Measurements from ENCODE around the gene KIR2DL1.
"Not testable (repeated sequence)": the region's sequence is repeated elsewhere in the genome, so short reads cannot be mapped to it uniquely, and the experiment has no call there.

Gene KIR2DL1

GRCh38 chr19:54744080-54744479 lies 25.5 kb upstream of the KIR2DL1 start:
- not testable (repeated sequence) for H3K27ac Mint-ChIP-seq (ENCODE audit: low read depth); ATAC-seq (replicated peaks; ENCODE audit: extremely low read depth, poor library complexity, severe bottlenecking); H3K36me3 Mint-ChIP-seq (ENCODE audit: insufficient read depth); DNase-seq (ENCODE audit: low spot score in 2 of 2); H3K4me1 Mint-ChIP-seq; H3K4me3 Mint-ChIP-seq; H3K9me3 Mint-ChIP-seq
- peaks cover 34% of the 10 kb centered on the region for H3K27me3 Mint-ChIP-seq

- not testable (repeated sequence) for H3K9me3 Mint-ChIP-seq; H3K36me3 Mint-ChIP-seq (ENCODE audit: insufficient read depth); ATAC-seq (replicated peaks; ENCODE audit: extremely low read depth, poor library complexity, severe bottlenecking); H3K4me1 Mint-ChIP-seq; DNase-seq (ENCODE audit: low spot score in 2 of 2); H3K4me3 Mint-ChIP-seq; H3K27ac Mint-ChIP-seq (ENCODE audit: low read depth)
- H3K27me3 Mint-ChIP-seq = peaks cover 46% of the 10 kb centered on the region
These were observed 21.8 kb upstream of the KIR2DL1 start for GRCh38 chr19:54747614-54748322.

- not testable (repeated sequence) for DNase-seq (ENCODE audit: low spot score in 2 of 2); ATAC-seq (replicated peaks; ENCODE audit: extremely low read depth, poor library complexity, severe bottlenecking); H3K4me1 Mint-ChIP-seq; H3K27ac Mint-ChIP-seq (ENCODE audit: low read depth); H3K9me3 Mint-ChIP-seq; H3K36me3 Mint-ChIP-seq (ENCODE audit: insufficient read depth); H3K4me3 Mint-ChIP-seq
- H3K27me3 Mint-ChIP-seq = peaks cover 37% of the 10 kb centered on the region
These were observed 19.3 kb upstream of the KIR2DL1 start for GRCh38 chr19:54750276-54750675.

GRCh38 chr19:54756204-54757110 lies 13.1 kb upstream of the KIR2DL1 start:
- H3K9me3 Mint-ChIP-seq; H3K4me3 Mint-ChIP-seq; H3K4me1 Mint-ChIP-seq; ATAC-seq (replicated peaks; ENCODE audit: extremely low read depth, poor library complexity, severe bottlenecking); H3K27ac Mint-ChIP-seq (ENCODE audit: low read depth); DNase-seq (ENCODE audit: low spot score in 2 of 2); H3K36me3 Mint-ChIP-seq (ENCODE audit: insufficient read depth): not testable (repeated sequence)
- peaks cover 23% of the 10 kb centered on the region for H3K27me3 Mint-ChIP-seq

- ATAC-seq (replicated peaks; ENCODE audit: extremely low read depth, poor library complexity, severe bottlenecking); H3K9me3 Mint-ChIP-seq; H3K27ac Mint-ChIP-seq (ENCODE audit: low read depth); H3K4me1 Mint-ChIP-seq; H3K36me3 Mint-ChIP-seq (ENCODE audit: insufficient read depth); DNase-seq (ENCODE audit: low spot score in 2 of 2); H3K4me3 Mint-ChIP-seq: not testable (repeated sequence)
- H3K27me3 Mint-ChIP-seq = peaks cover 19% of the 10 kb centered on the region
These were observed 11.0 kb upstream of the KIR2DL1 start for GRCh38 chr19:54758577-54758976.

GRCh38 chr19:54764219-54764618 lies 5.4 kb upstream of the KIR2DL1 start:
- not testable (repeated sequence) for ATAC-seq (replicated peaks; ENCODE audit: extremely low read depth, poor library complexity, severe bottlenecking); H3K36me3 Mint-ChIP-seq (ENCODE audit: insufficient read depth); H3K27ac Mint-ChIP-seq (ENCODE audit: low read depth); DNase-seq (ENCODE audit: low spot score in 2 of 2); H3K4me3 Mint-ChIP-seq; H3K4me1 Mint-ChIP-seq; H3K9me3 Mint-ChIP-seq
- peaks cover 32% of the 10 kb centered on the region for H3K27me3 Mint-ChIP-seq

- not testable (repeated sequence) for H3K4me3 Mint-ChIP-seq; ATAC-seq (replicated peaks; ENCODE audit: extremely low read depth, poor library complexity, severe bottlenecking); H3K4me1 Mint-ChIP-seq; H3K36me3 Mint-ChIP-seq (ENCODE audit: insufficient read depth); H3K27ac Mint-ChIP-seq (ENCODE audit: low read depth); DNase-seq (ENCODE audit: low spot score in 2 of 2); H3K9me3 Mint-ChIP-seq
- H3K27me3 Mint-ChIP-seq = peaks cover 32% of the 10 kb centered on the region
These were observed 3.1 kb upstream of the KIR2DL1 start for GRCh38 chr19:54766464-54766863.

- not testable (repeated sequence) for H3K4me1 Mint-ChIP-seq; H3K4me3 Mint-ChIP-seq; H3K27ac Mint-ChIP-seq (ENCODE audit: low read depth); DNase-seq (ENCODE audit: low spot score in 2 of 2); ATAC-seq (replicated peaks; ENCODE audit: extremely low read depth, poor library complexity, severe bottlenecking); H3K36me3 Mint-ChIP-seq (ENCODE audit: insufficient read depth); H3K9me3 Mint-ChIP-seq
- H3K27me3 Mint-ChIP-seq = peaks cover 20% of the 10 kb centered on the region
These were observed 918 bp downstream of the KIR2DL1 start for GRCh38 chr19:54770511-54770910.

- not testable (repeated sequence) for H3K27ac Mint-ChIP-seq (ENCODE audit: low read depth); H3K36me3 Mint-ChIP-seq (ENCODE audit: insufficient read depth)
These were observed 1.7 kb downstream of the KIR2DL1 start for GRCh38 chr19:54771018-54771960.

GRCh38 chr19:54772666-54773065 lies 3.1 kb downstream of the KIR2DL1 start:
- H3K27me3 Mint-ChIP-seq; H3K27ac Mint-ChIP-seq (ENCODE audit: low read depth); H3K4me1 Mint-ChIP-seq; H3K4me3 Mint-ChIP-seq; H3K9me3 Mint-ChIP-seq; DNase-seq (ENCODE audit: low spot score in 2 of 2); H3K36me3 Mint-ChIP-seq (ENCODE audit: insufficient read depth); ATAC-seq (replicated peaks; ENCODE audit: extremely low read depth, poor library complexity, severe bottlenecking): not testable (repeated sequence)

More at GRCh38 chr19:54771018-54771960, 1.7 kb downstream of the KIR2DL1 start:
- ATAC-seq (replicated peaks; ENCODE audit: extremely low read depth, poor library complexity, severe bottlenecking); H3K4me1 Mint-ChIP-seq; DNase-seq (ENCODE audit: low spot score in 2 of 2); H3K9me3 Mint-ChIP-seq; H3K4me3 Mint-ChIP-seq: not testable (repeated sequence)
- peaks cover 17% of the 10 kb centered on the region for H3K27me3 Mint-ChIP-seq

- not testable (repeated sequence) for DNase-seq (ENCODE audit: low spot score in 2 of 2); H3K4me1 Mint-ChIP-seq; ATAC-seq (replicated peaks; ENCODE audit: extremely low read depth, poor library complexity, severe bottlenecking); H3K27ac Mint-ChIP-seq (ENCODE audit: low read depth); H3K4me3 Mint-ChIP-seq; H3K36me3 Mint-ChIP-seq (ENCODE audit: insufficient read depth); H3K9me3 Mint-ChIP-seq
- peaks cover 11% of the 10 kb centered on the region for H3K27me3 Mint-ChIP-seq
These were observed 5.7 kb downstream of the KIR2DL1 start for GRCh38 chr19:54775095-54775815.

- DNase-seq (ENCODE audit: low spot score in 2 of 2); H3K9me3 Mint-ChIP-seq; H3K27ac Mint-ChIP-seq (ENCODE audit: low read depth); ATAC-seq (replicated peaks; ENCODE audit: extremely low read depth, poor library complexity, severe bottlenecking); H3K4me3 Mint-ChIP-seq; H3K4me1 Mint-ChIP-seq; H3K36me3 Mint-ChIP-seq (ENCODE audit: insufficient read depth): not testable (repeated sequence)
- H3K27me3 Mint-ChIP-seq = peaks cover 11% of the 10 kb centered on the region
These were observed 6.2 kb downstream of the KIR2DL1 start for GRCh38 chr19:54775830-54776229.

Measured in central memory CD8-positive, alpha-beta T cell (primary cell).